ENCODE measurements around the gene GRB10.
"Not testable (repeated sequence)": the region's sequence is repeated elsewhere in the genome, so short reads cannot be mapped to it uniquely, and the experiment has no call there.

Gene GRB10

DNA sequence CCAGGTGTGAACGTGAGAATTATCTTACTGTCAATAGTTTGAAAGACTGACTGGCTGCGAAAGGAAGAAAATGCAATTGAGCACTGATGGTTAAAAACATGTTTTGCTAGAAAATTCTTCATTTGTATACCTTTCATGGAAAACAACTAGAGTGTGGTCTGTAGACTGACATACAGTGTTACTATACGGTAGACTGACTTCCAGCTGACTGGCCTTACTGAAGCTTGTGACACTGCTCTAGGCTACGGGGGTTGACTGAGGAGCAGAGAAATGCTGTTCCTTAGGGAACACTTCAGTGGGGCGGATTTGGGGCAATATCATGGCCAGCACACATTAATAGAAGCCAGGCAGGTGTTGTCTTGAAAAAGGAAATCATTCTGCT is 191.6 kb downstream of the GRB10 start:
- H3K4me1 Mint-ChIP-seq = peaks cover 15% of the 10 kb centered on the region
- ATAC-seq (replicated peaks; ENCODE audit: extremely low read depth, poor library complexity, severe bottlenecking) = no peak
- H3K36me3 Mint-ChIP-seq (ENCODE audit: insufficient read depth) = peaks cover 4% of the 10 kb centered on the region
- no peaks in the 10 kb centered on the region for H3K9me3 Mint-ChIP-seq
- no peak for DNase-seq (ENCODE audit: low spot score in 2 of 2)
- H3K4me3 Mint-ChIP-seq = no peak overlapping the region
- H3K27ac Mint-ChIP-seq (ENCODE audit: low read depth) = no peak overlapping the region
- peaks cover 30% of the 10 kb centered on the region for H3K27me3 Mint-ChIP-seq

DNA sequence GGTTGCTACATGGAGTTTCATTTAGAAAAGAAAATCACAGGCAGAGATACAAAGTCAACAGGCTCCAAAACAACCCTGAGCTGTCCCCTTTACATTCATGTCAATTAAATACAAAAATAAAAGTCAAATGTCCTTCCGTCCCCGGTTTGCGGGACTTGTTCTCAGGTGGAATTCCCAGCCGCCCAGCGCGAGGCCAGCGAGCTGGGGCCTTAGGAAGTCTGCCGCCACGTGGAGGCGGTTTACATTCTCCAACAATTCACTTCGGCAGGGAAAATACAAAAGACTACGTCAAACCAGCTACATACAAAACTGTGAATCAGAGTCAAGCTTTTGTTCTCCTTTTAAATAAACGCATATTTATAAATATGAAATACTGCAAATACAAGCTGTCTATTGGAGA is 192.2 kb downstream of the GRB10 start:
- no peak overlapping the region for H3K4me3 Mint-ChIP-seq
- ATAC-seq (replicated peaks; ENCODE audit: extremely low read depth, poor library complexity, severe bottlenecking) = no peak
- H3K36me3 Mint-ChIP-seq (ENCODE audit: insufficient read depth) = peaks cover 4% of the 10 kb centered on the region
- peaks cover 13% of the 10 kb centered on the region for H3K4me1 Mint-ChIP-seq
- H3K27me3 Mint-ChIP-seq = peaks cover 30% of the 10 kb centered on the region
- no peak for DNase-seq (ENCODE audit: low spot score in 2 of 2)
- H3K27ac Mint-ChIP-seq (ENCODE audit: low read depth) = no peak overlapping the region
- H3K9me3 Mint-ChIP-seq = no peaks in the 10 kb centered on the region

DNA sequence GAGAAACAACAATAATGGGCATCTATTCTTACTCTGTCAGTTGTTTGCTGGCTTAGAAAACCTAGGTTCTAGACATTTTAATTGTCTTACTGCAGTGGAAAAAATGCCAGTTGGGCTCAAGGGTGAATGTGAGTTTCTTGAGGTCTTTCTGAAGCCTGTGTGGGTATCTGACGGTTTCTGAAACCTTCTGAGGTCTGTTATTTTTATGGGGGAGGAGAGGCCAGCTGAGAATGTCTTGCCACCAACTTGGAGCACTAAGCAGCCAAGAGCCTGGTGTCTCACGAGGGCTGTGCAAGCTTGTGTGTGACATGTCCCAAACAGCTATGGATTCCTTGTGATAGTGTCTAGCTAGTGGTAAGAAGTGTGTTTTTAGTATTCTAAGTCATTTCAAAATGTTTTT is 193.3 kb downstream of the GRB10 start:
- DNase-seq (ENCODE audit: low spot score in 2 of 2) = no peak
- H3K36me3 Mint-ChIP-seq (ENCODE audit: insufficient read depth) = peaks cover 4% of the 10 kb centered on the region
- H3K27me3 Mint-ChIP-seq = peaks cover 30% of the 10 kb centered on the region
- peaks cover 2% of the 10 kb centered on the region for H3K4me1 Mint-ChIP-seq
- no peak overlapping the region for H3K27ac Mint-ChIP-seq (ENCODE audit: low read depth)
- no peaks in the 10 kb centered on the region for H3K9me3 Mint-ChIP-seq
- ATAC-seq (replicated peaks; ENCODE audit: extremely low read depth, poor library complexity, severe bottlenecking) = no peak
- no peak overlapping the region for H3K4me3 Mint-ChIP-seq

DNA sequence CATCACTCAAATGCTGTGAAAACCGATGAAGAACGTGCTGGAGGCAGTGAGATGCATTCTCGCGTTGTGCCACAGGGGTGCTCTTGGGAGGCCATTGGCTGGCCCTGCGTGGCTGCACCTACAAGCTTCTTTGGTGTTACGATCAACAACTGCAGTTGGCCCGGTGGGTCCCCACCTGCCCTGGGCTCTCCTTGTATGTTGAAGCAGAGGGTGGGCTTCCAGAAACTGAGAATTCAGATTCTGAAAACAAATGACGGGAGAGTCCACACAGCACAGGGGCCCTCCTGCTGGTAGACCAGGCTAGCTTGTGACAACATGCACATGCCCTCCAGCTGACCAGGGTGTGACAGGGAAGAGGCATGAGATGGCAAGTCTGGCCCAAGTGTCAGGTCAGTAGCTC is 193.8 kb downstream of the GRB10 start:
- Mint-ChIP-seq H3K4me1 (no peaks in the 10 kb centered on the region), H3K4me3 (no peak overlapping the region)
- no peak for DNase-seq (ENCODE audit: low spot score in 2 of 2)

DNA sequence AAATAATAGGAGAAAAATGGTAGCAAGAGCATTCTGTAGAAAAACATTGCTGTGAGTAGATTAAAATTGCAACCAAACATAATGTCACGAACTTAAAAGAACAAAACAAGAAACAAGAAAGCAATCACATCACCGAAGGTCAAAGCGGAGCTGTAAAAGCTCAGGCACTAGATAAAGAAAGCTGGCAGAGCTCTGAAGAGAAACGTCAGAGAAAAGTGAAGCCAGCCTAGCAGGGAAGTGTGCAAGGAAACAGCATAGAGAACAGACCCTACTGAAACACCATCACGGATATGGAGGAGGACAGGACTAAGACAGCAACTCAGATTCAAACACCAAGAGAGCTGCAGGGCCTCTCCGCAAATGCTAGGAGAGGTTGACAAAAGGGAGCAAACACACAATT is 195.0 kb downstream of the GRB10 start:
- H3K4me1 Mint-ChIP-seq = no peaks in the 10 kb centered on the region
- H3K27ac Mint-ChIP-seq (ENCODE audit: low read depth) = no peak overlapping the region
- H3K4me3 Mint-ChIP-seq = no peak overlapping the region
- peaks cover 8% of the 10 kb centered on the region for H3K9me3 Mint-ChIP-seq
- peaks cover 30% of the 10 kb centered on the region for H3K27me3 Mint-ChIP-seq
- ATAC-seq (replicated peaks; ENCODE audit: extremely low read depth, poor library complexity, severe bottlenecking) (no peak), DNase-seq (ENCODE audit: low spot score in 2 of 2) (no peak)
- peaks cover 3% of the 10 kb centered on the region for H3K36me3 Mint-ChIP-seq (ENCODE audit: insufficient read depth)

More for the DNA sequence above, 193.8 kb downstream of the GRB10 start:
- peaks cover 30% of the 10 kb centered on the region for H3K27me3 Mint-ChIP-seq
- H3K36me3 Mint-ChIP-seq (ENCODE audit: insufficient read depth) = peaks cover 3% of the 10 kb centered on the region
- no peak overlapping the region for H3K27ac Mint-ChIP-seq (ENCODE audit: low read depth)
- peaks cover 2% of the 10 kb centered on the region for H3K9me3 Mint-ChIP-seq
- no peak for ATAC-seq (replicated peaks; ENCODE audit: extremely low read depth, poor library complexity, severe bottlenecking)

DNA sequence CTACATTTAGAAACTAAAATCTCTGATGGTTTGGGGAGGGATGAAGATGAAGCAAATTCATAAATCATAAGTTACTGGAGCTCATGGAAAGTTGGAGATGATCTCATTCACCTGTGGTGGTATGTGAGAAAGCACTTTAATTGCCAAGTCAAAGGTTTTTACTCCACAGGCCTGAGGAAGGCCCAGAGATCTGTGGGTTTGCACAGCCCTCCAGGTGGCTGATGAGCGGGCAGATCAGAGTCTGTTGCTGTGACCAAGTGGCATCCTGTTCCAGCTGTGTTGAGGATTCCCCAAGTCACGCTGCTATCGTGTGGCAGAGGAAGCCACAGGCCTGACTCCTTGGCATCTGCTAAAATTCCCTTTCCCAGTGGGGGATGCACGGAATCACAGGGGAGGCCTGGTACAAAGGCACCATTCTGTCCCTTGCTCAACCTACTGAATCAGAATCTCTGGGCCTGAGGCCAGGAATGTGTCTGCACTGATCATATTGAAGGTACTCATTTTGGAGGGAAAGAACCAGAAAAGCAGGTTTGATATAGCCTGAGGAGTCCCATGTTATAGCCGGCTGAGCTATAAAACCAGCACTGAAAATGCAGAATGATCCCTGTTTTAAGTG is 197.8 kb downstream of the GRB10 start:
- H3K27ac Mint-ChIP-seq (ENCODE audit: low read depth) = no peak overlapping the region
- DNase-seq (ENCODE audit: low spot score in 2 of 2) = no peak
- no peak for ATAC-seq (replicated peaks; ENCODE audit: extremely low read depth, poor library complexity, severe bottlenecking)
- H3K4me3 Mint-ChIP-seq = no peak overlapping the region
- H3K4me1 Mint-ChIP-seq = no peaks in the 10 kb centered on the region
- peaks cover 23% of the 10 kb centered on the region for H3K27me3 Mint-ChIP-seq
- H3K36me3 Mint-ChIP-seq (ENCODE audit: insufficient read depth) = no peaks in the 10 kb centered on the region
- H3K9me3 Mint-ChIP-seq = peaks cover 8% of the 10 kb centered on the region

DNA sequence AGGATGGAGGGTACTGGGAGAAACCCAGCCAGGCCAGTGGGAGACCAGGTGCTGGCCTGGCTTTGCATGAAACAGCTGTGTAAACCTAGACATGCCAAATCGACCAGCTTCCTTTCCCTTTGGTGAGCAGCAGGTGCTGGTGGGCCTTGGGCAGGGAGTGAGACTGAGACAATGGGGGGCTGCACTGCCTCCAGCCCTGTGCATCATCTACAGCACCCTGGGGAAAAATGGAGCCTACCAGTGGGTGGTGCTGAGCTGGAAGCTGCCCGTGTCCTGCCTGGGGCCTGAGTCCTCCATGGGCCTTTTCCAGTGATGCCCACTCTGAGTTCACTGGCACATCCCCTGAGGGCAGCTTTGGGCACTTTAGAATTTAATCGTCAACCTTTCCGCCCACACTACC is 198.3 kb downstream of the GRB10 start:
- Mint-ChIP-seq H3K4me3 (no peak overlapping the region), H3K27ac (ENCODE audit: low read depth) (no peak overlapping the region), H3K27me3 (peaks cover 18% of the 10 kb centered on the region), H3K4me1 (no peaks in the 10 kb centered on the region), H3K9me3 (peaks cover 8% of the 10 kb centered on the region), H3K36me3 (ENCODE audit: insufficient read depth) (no peaks in the 10 kb centered on the region)
- no peak for ATAC-seq (replicated peaks; ENCODE audit: extremely low read depth, poor library complexity, severe bottlenecking)
- no peak for DNase-seq (ENCODE audit: low spot score in 2 of 2)

DNA sequence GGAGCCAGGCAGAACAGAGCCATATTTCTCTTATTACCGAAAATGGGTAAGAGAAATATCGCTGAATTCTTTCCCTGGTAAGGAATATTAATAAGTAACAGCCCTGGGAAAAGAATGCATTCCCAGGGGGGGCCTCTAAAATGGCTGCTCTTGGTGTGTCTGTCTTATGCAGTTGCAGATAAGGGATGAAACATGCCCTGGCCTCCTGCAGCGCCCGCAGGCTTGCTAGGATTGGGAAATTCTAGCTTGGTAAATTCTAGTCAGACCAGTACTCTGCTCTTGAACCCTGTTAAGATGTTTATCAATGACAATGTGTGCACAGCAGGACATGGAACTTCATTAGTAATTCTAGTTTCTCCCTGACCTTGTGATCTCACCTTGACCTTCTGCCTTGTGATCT is 199.4 kb downstream of the GRB10 start:
- not testable (repeated sequence) for H3K4me3 Mint-ChIP-seq; H3K27ac Mint-ChIP-seq (ENCODE audit: low read depth); ATAC-seq (replicated peaks; ENCODE audit: extremely low read depth, poor library complexity, severe bottlenecking); H3K36me3 Mint-ChIP-seq (ENCODE audit: insufficient read depth); DNase-seq (ENCODE audit: low spot score in 2 of 2); H3K9me3 Mint-ChIP-seq; H3K4me1 Mint-ChIP-seq
- H3K27me3 Mint-ChIP-seq = peaks cover 12% of the 10 kb centered on the region

DNA sequence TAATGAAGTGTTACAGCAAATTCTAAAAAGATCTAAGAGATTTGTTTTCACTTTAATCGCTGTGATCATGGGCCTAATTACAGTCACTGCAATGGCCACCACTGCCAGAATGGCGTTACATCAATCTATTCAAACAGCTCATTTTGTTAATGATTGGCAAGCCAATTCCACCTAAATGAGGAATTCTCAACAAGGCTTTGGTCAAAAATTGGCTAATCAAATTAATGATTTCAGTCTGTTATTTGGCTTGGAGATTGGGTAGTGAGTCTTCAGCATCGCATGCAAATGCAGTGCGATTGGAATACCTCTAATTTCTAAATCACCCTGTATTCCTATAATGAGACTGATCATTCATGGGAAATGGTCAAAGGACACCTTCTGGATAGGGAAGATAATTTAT is 200.4 kb downstream of the GRB10 start:
- not testable (repeated sequence) for H3K27ac Mint-ChIP-seq (ENCODE audit: low read depth); DNase-seq (ENCODE audit: low spot score in 2 of 2); ATAC-seq (replicated peaks; ENCODE audit: extremely low read depth, poor library complexity, severe bottlenecking); H3K4me3 Mint-ChIP-seq; H3K4me1 Mint-ChIP-seq; H3K36me3 Mint-ChIP-seq (ENCODE audit: insufficient read depth)
- peaks cover 16% of the 10 kb centered on the region for H3K9me3 Mint-ChIP-seq
- H3K27me3 Mint-ChIP-seq = peaks cover 22% of the 10 kb centered on the region

DNA sequence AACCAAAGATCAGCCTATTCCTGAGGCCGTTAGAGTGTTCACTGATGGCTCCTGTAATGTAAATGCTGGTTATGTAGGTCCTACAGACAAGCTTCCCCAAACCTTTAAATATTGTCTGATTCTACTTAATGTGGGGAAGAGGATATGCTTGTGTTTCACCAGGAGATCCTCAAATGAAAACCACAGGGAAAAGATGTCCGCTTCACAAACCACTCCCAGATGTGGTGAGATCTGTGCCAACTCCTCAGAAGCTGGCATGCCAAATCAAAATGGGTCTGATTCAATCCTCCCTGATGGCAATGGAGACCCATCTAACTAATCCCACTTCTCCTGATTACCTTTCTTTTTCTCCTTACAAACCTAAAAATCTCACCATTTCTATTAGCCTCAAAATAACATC is 202.0 kb downstream of the GRB10 start:
- H3K36me3 Mint-ChIP-seq (ENCODE audit: insufficient read depth); H3K4me3 Mint-ChIP-seq; ATAC-seq (replicated peaks; ENCODE audit: extremely low read depth, poor library complexity, severe bottlenecking); H3K4me1 Mint-ChIP-seq; H3K27ac Mint-ChIP-seq (ENCODE audit: low read depth); DNase-seq (ENCODE audit: low spot score in 2 of 2): not testable (repeated sequence)
- Mint-ChIP-seq H3K9me3 (peaks cover 21% of the 10 kb centered on the region), H3K27me3 (peaks cover 24% of the 10 kb centered on the region)

DNA sequence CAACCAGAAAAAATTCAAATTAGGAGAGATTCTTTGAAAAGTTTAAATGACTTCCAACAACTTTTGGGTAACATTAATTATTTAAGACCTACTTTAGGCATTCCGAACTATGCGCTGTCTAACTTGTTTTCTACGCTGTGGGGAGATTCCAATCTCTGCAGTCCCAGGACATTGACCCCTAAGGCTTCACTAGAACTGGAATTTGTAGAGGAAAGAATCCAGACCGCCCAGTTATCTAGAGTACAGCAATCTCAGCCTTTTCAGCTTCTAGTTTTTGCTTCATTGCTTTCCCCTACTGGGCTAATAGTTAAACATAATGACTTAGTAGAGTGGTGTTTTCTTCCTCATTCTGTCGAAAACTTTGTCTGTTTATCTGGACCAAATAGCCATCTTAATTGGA is 202.6 kb downstream of the GRB10 start:
- H3K27ac Mint-ChIP-seq (ENCODE audit: low read depth) = no peak overlapping the region
- H3K36me3 Mint-ChIP-seq (ENCODE audit: insufficient read depth) = no peaks in the 10 kb centered on the region
- ATAC-seq (replicated peaks; ENCODE audit: extremely low read depth, poor library complexity, severe bottlenecking) (no peak), DNase-seq (ENCODE audit: low spot score in 2 of 2) (no peak)
- peaks cover 27% of the 10 kb centered on the region for H3K9me3 Mint-ChIP-seq
- no peak overlapping the region for H3K4me3 Mint-ChIP-seq
- peaks cover 4% of the 10 kb centered on the region for H3K4me1 Mint-ChIP-seq
- H3K27me3 Mint-ChIP-seq = peaks cover 30% of the 10 kb centered on the region

DNA sequence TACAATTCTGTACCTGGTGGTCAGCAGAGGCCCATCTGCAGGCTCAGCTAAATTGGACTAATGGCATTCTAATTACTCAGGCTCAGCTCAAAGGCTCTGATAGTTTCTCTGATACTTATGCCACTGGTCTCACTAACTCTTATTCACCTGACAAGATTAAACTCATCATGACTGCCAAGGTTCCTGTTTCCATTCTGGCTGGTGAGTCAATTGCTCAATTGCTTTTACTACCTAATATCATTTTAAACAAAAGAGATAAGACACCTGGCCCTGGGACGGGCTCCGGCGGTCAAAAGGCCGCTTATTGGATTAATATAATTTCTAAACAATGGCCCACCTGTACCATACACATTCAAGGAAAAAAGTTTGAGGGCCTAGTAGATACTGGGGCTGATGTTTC is 204.6 kb downstream of the GRB10 start:
- not testable (repeated sequence) for H3K27ac Mint-ChIP-seq (ENCODE audit: low read depth); DNase-seq (ENCODE audit: low spot score in 2 of 2); H3K4me1 Mint-ChIP-seq; H3K36me3 Mint-ChIP-seq (ENCODE audit: insufficient read depth); ATAC-seq (replicated peaks; ENCODE audit: extremely low read depth, poor library complexity, severe bottlenecking); H3K4me3 Mint-ChIP-seq
- peaks cover 18% of the 10 kb centered on the region for H3K9me3 Mint-ChIP-seq
- peaks cover 48% of the 10 kb centered on the region for H3K27me3 Mint-ChIP-seq

DNA sequence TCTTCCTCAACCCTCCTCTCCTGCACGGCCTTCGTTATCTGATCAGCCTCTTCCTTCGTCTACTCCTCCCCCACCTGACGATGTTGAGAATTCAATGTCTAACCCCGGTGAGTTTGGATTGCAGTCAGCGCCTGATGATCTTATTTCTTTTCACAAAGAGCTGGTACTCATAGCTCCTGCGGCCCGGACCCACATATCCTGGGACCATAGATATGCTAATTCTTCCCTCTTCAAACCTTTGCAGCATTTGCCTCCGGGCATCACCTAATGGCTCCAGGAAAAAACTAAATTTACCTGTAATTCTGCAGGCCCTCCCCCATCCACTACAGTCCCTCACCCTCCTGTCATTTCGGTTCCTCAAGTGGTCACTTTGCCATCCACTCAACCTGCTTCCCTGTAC is 205.1 kb downstream of the GRB10 start:
- Mint-ChIP-seq H3K4me1 (peaks cover 4% of the 10 kb centered on the region), H3K36me3 (ENCODE audit: insufficient read depth) (no peaks in the 10 kb centered on the region), H3K4me3 (no peak overlapping the region), H3K27me3 (peaks cover 48% of the 10 kb centered on the region), H3K27ac (ENCODE audit: low read depth) (no peak overlapping the region), H3K9me3 (peaks cover 18% of the 10 kb centered on the region)
- DNase-seq (ENCODE audit: low spot score in 2 of 2) (no peak), ATAC-seq (replicated peaks; ENCODE audit: extremely low read depth, poor library complexity, severe bottlenecking) (no peak)

Measured in central memory CD8-positive, alpha-beta T cell (primary cell).